ENCODE results near the gene DDX53. TPM values are rescaled to one million over a fixed set of nuclear protein-coding genes. Genes with fewer than 3 reads are reported as not detected.

The DDX53 gene
- polyA plus RNA-seq (2012; ENCODE audit: low read depth, missing spikeins), result not detected

DNA sequence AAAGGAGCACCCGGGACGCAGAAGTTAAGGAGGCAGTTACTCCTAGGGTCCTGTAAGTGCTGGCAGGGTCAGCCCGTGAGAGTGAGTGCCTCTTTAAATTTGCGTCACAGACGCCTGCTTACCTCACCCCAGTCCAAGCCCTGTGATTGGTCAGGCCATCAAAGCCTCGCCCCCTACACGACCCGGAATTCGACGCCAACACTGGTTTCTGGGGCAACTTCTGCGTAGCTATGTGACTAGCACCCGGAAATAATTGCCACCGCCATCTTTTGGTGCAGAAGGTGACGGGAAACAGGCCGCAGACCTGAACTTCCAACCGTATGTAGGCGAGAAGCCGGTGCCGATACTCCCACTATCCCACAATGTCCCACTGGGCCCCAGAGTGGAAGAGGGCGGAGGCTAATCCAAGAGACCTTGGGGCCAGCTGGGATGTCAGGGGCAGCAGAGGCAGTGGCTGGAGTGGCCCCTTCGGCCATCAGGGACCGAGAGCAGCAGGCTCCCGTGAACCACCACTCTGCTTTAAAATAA lies at the start of gene DDX53:
Gene DDX53, plus strand, starts transcription at position 265 of the 528 bp plus-strand sequence. Its CDS starts 98 bp downstream, at position 363.
- TF ChIP-seq TAF1 (IDR thresholded peaks at IDR 0.05; ENCODE audit: low read depth, low read length) (no peak), POLR2AphosphoS5 (IDR thresholded peaks at IDR 0.05; ENCODE audit: low read depth, low read length) (no peak), SPI1 (IDR thresholded peaks at IDR 0.05; ENCODE audit: low read depth, low read length) (no peak), PAX5 (IDR thresholded peaks at IDR 0.05; ENCODE audit: insufficient read depth, low read length, severe bottlenecking) (no peak), POLR2A (IDR thresholded peaks at IDR 0.05; ENCODE audit: low read depth, low read length) (no peak), POU2F2 (IDR thresholded peaks at IDR 0.05; ENCODE audit: low read depth, low read length) (no peak)
- DNase-seq (ENCODE audit: insufficient read length, low spot score) (no peak), FAIRE-seq (no peak)

DNA sequence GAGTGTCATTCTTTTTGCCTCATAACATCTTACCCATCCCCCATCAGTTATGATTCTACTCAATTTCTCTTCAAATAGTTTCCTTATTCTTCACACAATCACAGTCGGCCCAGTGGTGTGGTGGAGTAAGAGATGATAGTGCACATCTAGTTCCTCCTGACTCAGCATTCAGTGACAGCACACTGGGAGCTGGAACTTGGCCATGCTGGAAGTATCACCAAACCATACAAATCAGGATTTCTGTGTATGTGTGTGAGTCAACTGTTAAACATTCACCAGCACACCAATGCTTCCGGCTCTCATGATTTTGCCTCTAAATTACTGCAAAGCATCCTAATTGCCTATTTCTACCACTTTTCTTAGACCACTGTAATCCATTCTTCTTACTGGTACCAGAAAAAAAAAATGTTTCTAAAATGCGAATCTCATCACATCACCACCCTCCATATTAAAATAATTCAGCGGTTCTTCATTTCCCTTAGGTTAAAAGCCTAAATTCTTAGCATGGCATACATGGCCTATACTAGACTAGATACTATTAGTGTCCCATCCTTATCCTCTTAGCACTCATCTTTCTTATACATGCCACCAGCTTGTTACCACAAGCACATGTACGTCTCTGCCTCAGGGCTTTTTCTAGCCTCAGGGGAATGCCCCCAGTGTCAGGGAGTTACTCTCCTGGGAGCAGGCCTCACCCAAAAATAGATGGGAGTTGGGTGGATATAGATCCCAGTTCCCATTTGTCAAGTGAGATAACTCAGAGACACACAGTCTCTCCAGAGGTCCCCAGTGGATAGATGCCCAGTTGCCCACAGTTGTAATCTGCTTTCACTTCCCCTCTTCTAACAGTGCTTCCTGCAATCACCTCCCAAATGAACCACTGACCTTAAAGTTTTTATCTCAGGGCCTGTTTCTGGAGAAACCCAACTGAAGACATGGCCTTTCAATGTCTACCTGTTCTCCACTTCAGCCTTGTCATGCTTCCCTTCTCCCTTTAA lies 49.2 kb upstream of the DDX53 start:
- DNase-seq (ENCODE audit: insufficient read length, low spot score) (no peak), FAIRE-seq (no peak)
- TF ChIP-seq POLR2A (IDR thresholded peaks at IDR 0.05; ENCODE audit: low read depth, low read length) (no peak), SPI1 (IDR thresholded peaks at IDR 0.05; ENCODE audit: low read depth, low read length) (peak; percentile 55)

DNA sequence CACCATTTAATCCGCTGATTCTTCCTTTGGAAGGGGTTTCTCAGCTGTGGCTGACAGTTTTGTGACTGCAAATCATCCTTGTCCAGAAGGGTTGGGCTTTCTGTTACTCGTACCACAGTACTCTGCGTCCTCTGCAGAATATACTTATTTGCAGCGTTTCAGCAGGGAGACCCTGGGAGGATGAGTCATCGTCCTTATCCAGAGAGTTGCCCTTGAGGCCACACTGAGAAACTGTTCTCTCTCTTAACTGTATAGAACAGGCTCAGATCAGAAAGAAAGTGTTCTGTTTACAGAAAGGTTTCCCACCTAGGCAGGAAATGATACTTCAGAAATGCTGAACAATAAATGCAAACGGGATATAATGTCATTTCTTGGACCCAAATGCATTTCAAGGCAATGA lies 47.8 kb upstream of the DDX53 start:
- no peak for TF ChIP-seq POLR2A (IDR thresholded peaks at IDR 0.05; ENCODE audit: low read depth, low read length)
- TF ChIP-seq SPI1 (IDR thresholded peaks at IDR 0.05; ENCODE audit: low read depth, low read length), result no peak
- no peak for TF ChIP-seq TAF1 (IDR thresholded peaks at IDR 0.05; ENCODE audit: low read depth, low read length)
- no peak for TF ChIP-seq POLR2AphosphoS5 (IDR thresholded peaks at IDR 0.05; ENCODE audit: low read depth, low read length)
- no peak for TF ChIP-seq PAX5 (IDR thresholded peaks at IDR 0.05; ENCODE audit: insufficient read depth, low read length, severe bottlenecking)
- no peak for TF ChIP-seq POU2F2 (IDR thresholded peaks at IDR 0.05; ENCODE audit: low read depth, low read length)
- FAIRE-seq (no peak), DNase-seq (ENCODE audit: insufficient read length, low spot score) (no peak)

DNA sequence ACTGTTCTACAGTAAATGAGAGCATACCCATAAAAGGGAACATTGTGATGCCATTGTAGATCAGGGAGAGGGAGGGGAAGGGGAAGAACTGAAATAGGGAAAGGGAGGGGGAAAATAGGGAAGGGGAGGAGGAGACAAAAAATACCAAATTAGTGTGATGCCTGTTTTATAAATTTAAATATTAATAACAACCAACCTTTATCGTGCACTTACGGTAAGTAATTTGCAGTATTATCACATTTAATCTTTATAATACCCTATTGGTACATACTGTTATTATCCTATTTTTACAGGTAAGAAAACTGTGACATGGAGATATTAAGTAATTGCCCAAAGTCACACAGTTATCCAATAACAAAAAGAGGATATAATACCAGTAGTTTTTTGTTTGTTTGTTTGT lies 41.5 kb upstream of the DDX53 start:
- FAIRE-seq, result no peak
- no peak for DNase-seq (ENCODE audit: insufficient read length, low spot score)
- TF ChIP-seq PAX5 (IDR thresholded peaks at IDR 0.05; ENCODE audit: insufficient read depth, low read length, severe bottlenecking) (no peak), SPI1 (IDR thresholded peaks at IDR 0.05; ENCODE audit: low read depth, low read length) (no peak), POLR2AphosphoS5 (IDR thresholded peaks at IDR 0.05; ENCODE audit: low read depth, low read length) (no peak), TAF1 (IDR thresholded peaks at IDR 0.05; ENCODE audit: low read depth, low read length) (no peak), POU2F2 (IDR thresholded peaks at IDR 0.05; ENCODE audit: low read depth, low read length) (no peak), POLR2A (IDR thresholded peaks at IDR 0.05; ENCODE audit: low read depth, low read length) (no peak)

DNA sequence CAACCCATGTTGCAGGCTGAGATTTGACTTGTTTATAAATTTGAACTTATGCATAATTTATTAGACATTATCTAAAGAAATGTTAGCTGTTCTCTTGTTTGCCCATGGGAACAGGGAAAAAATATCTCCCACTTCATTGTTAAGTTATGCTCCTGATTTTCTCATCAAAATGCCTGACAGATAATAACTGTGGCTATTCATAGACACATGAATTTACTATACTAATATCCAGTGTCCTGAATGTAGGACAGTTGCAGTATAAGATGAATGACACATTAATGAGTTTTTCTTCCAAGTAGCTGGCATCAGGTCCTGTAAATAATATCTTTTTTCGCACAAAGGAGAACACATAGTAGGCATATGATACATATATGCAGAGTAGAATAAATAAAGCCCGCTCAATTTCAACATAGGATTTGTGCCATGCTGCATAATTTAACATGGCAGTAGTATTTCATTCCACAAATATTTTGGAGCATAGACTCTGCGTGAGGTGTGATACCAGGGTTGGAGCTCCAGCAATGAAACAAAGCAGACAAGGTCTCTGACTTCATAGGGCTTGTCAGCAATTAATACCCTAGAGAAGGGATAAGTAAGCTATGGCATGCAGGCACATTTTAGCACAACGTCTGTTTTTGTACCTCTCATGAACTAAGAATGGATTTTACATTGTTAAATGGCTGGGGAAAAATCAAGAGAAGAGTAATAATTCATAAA lies 40.4 kb upstream of the DDX53 start:
- FAIRE-seq, result no peak
- no peak for DNase-seq (ENCODE audit: insufficient read length, low spot score)
- TF ChIP-seq POLR2A (IDR thresholded peaks at IDR 0.05; ENCODE audit: low read depth, low read length) (no peak), TAF1 (IDR thresholded peaks at IDR 0.05; ENCODE audit: low read depth, low read length) (no peak), PAX5 (IDR thresholded peaks at IDR 0.05; ENCODE audit: insufficient read depth, low read length, severe bottlenecking) (no peak), POLR2AphosphoS5 (IDR thresholded peaks at IDR 0.05; ENCODE audit: low read depth, low read length) (no peak), POU2F2 (IDR thresholded peaks at IDR 0.05; ENCODE audit: low read depth, low read length) (no peak)

DNA sequence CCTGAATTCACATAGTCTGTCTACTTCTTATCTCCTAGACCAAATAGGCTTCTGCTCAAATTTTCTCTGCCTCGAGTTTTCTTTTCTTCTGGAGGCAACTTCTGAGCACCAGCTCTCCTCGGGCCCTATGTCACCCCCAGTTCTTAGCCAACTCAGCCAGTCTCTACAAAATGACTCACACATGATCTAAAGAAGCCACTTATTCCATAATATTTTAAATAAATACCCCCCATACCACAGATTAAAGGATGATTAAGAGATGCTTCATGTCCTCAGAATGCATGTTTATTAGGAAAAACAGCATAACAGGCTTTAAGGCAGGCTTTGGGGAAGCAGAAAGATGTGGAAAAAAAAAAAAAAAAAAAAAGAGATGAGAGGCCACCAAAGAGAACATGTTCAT lies 36.6 kb upstream of the DDX53 start:
- DNase-seq (ENCODE audit: insufficient read length, low spot score) (no peak), FAIRE-seq (no peak)
- no peak for TF ChIP-seq PAX5 (IDR thresholded peaks at IDR 0.05; ENCODE audit: insufficient read depth, low read length, severe bottlenecking)
- TF ChIP-seq POLR2AphosphoS5 (IDR thresholded peaks at IDR 0.05; ENCODE audit: low read depth, low read length), result no peak
- no peak for TF ChIP-seq SPI1 (IDR thresholded peaks at IDR 0.05; ENCODE audit: low read depth, low read length)
- no peak for TF ChIP-seq POLR2A (IDR thresholded peaks at IDR 0.05; ENCODE audit: low read depth, low read length)
- no peak for TF ChIP-seq TAF1 (IDR thresholded peaks at IDR 0.05; ENCODE audit: low read depth, low read length)
- no peak for TF ChIP-seq POU2F2 (IDR thresholded peaks at IDR 0.05; ENCODE audit: low read depth, low read length)

DNA sequence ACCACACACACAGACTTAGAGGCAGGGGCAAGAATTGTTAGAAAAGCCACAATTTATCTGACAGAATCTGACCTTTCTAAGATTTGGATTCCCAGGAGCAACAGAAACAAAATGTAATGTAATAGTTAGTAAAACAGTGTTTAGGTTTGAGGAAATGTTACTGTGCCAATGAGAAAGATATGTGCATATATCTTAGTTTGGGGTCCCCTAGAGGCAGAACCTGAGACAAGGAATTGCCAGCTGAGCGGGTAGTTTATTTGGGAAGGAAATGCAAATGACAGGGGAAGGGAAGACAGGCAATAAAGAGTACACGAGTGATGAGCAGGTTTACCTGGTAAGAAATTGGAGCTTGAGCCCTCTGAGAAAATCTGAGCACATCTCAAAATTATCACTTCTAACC lies 31.3 kb upstream of the DDX53 start:
- DNase-seq (ENCODE audit: insufficient read length, low spot score) (no peak), FAIRE-seq (no peak)
- no peak for TF ChIP-seq POLR2AphosphoS5 (IDR thresholded peaks at IDR 0.05; ENCODE audit: low read depth, low read length)
- TF ChIP-seq PAX5 (IDR thresholded peaks at IDR 0.05; ENCODE audit: insufficient read depth, low read length, severe bottlenecking), result no peak
- TF ChIP-seq TAF1 (IDR thresholded peaks at IDR 0.05; ENCODE audit: low read depth, low read length), result no peak
- TF ChIP-seq POU2F2 (IDR thresholded peaks at IDR 0.05; ENCODE audit: low read depth, low read length), result no peak
- no peak for TF ChIP-seq SPI1 (IDR thresholded peaks at IDR 0.05; ENCODE audit: low read depth, low read length)
- TF ChIP-seq POLR2A (IDR thresholded peaks at IDR 0.05; ENCODE audit: low read depth, low read length), result no peak

DNA sequence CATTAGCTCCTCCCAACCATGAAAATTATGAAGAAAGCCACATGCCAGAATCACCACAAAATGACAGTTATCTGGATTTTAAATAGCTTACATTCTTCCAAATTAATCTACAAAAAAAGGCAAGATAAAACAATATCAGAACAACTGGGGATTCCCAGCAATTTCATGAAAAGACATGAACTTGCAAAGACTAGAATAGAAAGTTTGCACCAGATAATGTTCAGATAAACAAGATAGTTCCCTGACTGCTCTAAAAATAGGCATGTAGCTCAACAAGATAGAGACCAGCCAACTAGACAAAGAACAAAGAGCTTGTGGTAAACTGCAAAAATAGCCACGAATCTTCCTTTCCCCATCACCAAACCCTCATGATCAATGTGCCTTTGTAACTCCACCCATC lies 30.3 kb upstream of the DDX53 start:
- no peak for DNase-seq (ENCODE audit: insufficient read length, low spot score)
- TF ChIP-seq POLR2A (IDR thresholded peaks at IDR 0.05; ENCODE audit: low read depth, low read length) (no peak), POLR2AphosphoS5 (IDR thresholded peaks at IDR 0.05; ENCODE audit: low read depth, low read length) (no peak), SPI1 (IDR thresholded peaks at IDR 0.05; ENCODE audit: low read depth, low read length) (no peak), TAF1 (IDR thresholded peaks at IDR 0.05; ENCODE audit: low read depth, low read length) (no peak)
- no peak for FAIRE-seq

DNA sequence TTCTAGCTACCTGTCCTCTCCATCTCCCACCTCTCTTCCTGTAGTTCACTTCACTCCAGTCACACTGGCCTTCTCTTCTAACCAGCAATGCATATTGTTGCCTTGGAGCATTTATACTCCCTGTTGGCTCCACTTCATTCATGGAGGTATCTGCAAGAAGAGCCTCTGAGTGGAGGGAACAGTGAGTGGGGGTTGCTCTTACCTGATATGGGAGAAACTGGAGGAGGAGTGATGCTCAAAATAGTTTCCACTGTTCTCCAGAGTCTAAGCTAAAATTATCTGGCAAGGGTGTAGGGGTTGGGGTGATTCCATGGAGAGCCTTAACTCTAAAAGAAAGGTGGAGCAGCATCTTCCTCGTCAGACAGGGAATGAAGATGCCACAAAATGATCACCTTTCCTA lies 28.9 kb upstream of the DDX53 start:
- FAIRE-seq (no peak), DNase-seq (ENCODE audit: insufficient read length, low spot score) (no peak)
- no peak for TF ChIP-seq TAF1 (IDR thresholded peaks at IDR 0.05; ENCODE audit: low read depth, low read length)
- no peak for TF ChIP-seq SPI1 (IDR thresholded peaks at IDR 0.05; ENCODE audit: low read depth, low read length)
- TF ChIP-seq POLR2A (IDR thresholded peaks at IDR 0.05; ENCODE audit: low read depth, low read length), result no peak
- no peak for TF ChIP-seq POLR2AphosphoS5 (IDR thresholded peaks at IDR 0.05; ENCODE audit: low read depth, low read length)
- no peak for TF ChIP-seq PAX5 (IDR thresholded peaks at IDR 0.05; ENCODE audit: insufficient read depth, low read length, severe bottlenecking)
- TF ChIP-seq POU2F2 (IDR thresholded peaks at IDR 0.05; ENCODE audit: low read depth, low read length), result no peak
